IMR-90 (cell line): ENCODE data around the gene APEX1. TPM values are rescaled to one million over a fixed set of nuclear protein-coding genes. Genes with fewer than 3 reads are reported as not detected.

Experiments
- ATAC-seq: fragments of 200-7000 bp; cut with Tn5 transposase; 2 replicates; pipeline ENCODE4 v1.9.1; 2020; ENCODE audit warnings: low read depth, mild to moderate bottlenecking, moderate library complexity
- BruUV-seq: library from RNA; stranded (reverse); fragments of 400-500 nt; replicated peaks from 2 replicates; lab custom pipeline; 2021; lab: Mats Ljungman, UMichigan
- CTCF ChIA-PET: fragments of 300-600 bp; formaldehyde crosslinking; extraction: SDS; loops from one replicate; lab custom pipeline; 2021; ENCODE audit warnings: antibody characterized with exemption; lab: Yijun Ruan, JAX
- POLR2A ChIA-PET: fragments of 300-600 bp; sonication (Branson Sonifier 250); formaldehyde crosslinking; loops from one replicate; lab custom pipeline; 2022; ENCODE audit warnings: antibody characterized with exemption; ENCODE audit not compliant: unreplicated experiment; lab: Charles Lee
- DNase-seq: peaks from one replicate; pipeline ENCODE4 v3.0.0; 2013
- H2AFZ ChIP-seq: replicated peaks from 2 replicates; pipeline ENCODE3; 2013; ENCODE audit warnings: low read length, mild to moderate bottlenecking; ENCODE audit not compliant: poor library complexity
- H2AK5ac ChIP-seq: 2 replicates; pipeline ENCODE4 v1.6.1; 2013; ENCODE audit warnings: low read depth, low read length, inconsistent platforms
- H2AK9ac ChIP-seq: replicated peaks from 2 replicates; pipeline ENCODE3; 2013; ENCODE audit warnings: mild to moderate bottlenecking, low read depth, low read length, moderate library complexity; ENCODE audit not compliant: poor library complexity
- H2BK120ac ChIP-seq: 2 replicates; pipeline ENCODE4 v1.6.1; 2013; ENCODE audit warnings: low read depth, low read length, inconsistent platforms
- H2BK15ac ChIP-seq: 3 replicates; pipeline ENCODE4 v1.6.1; 2013; ENCODE audit warnings: low read depth, low read length, inconsistent platforms
- H2BK20ac ChIP-seq: 2 replicates; pipeline ENCODE4 v1.6.1; 2013; ENCODE audit warnings: low read depth, mild to moderate bottlenecking, inconsistent platforms, low read length, moderate library complexity
- H2BK5ac ChIP-seq: 2 replicates; pipeline ENCODE4 v1.6.1; 2013; ENCODE audit warnings: mild to moderate bottlenecking, low read depth, low read length, inconsistent platforms; ENCODE audit not compliant: poor library complexity, severe bottlenecking
- H3K14ac ChIP-seq: replicated peaks from 2 replicates; pipeline ENCODE4 v1.6.1; 2013; ENCODE audit warnings: low read depth, low read length, inconsistent platforms
- H3K18ac ChIP-seq: 2 replicates; pipeline ENCODE4 v1.6.1; 2013; ENCODE audit warnings: low read depth, low read length, control low read depth
- H3K23ac ChIP-seq: 2 replicates; pipeline ENCODE4 v1.6.1; 2013; ENCODE audit warnings: low read depth, low read length, inconsistent platforms
- H3K27ac ChIP-seq: 2 replicates; pipeline ENCODE4 v1.5.1; 2013; ENCODE audit warnings: mild to moderate bottlenecking, control low read depth, low read length; ENCODE audit not compliant: insufficient read depth
- H3K27me3 ChIP-seq: 2 replicates; pipeline ENCODE4 v1.6.1; 2013; ENCODE audit warnings: low read length; ENCODE audit not compliant: control insufficient read depth, insufficient read depth
- H3K36me3 ChIP-seq: 2 replicates; pipeline ENCODE4 v1.6.1; 2013; ENCODE audit warnings: low read length, mixed read lengths; ENCODE audit not compliant: control insufficient read depth, insufficient read depth
- H3K4ac ChIP-seq: 2 replicates; pipeline ENCODE4 v1.6.1; 2013; ENCODE audit warnings: low read depth, low read length, inconsistent platforms
- H3K4me1 ChIP-seq: 2 replicates; pipeline ENCODE4 v1.6.1; 2013; ENCODE audit warnings: low read length, mixed read lengths; ENCODE audit not compliant: control insufficient read depth, insufficient read depth
- H3K4me2 ChIP-seq: 2 replicates; pipeline ENCODE4 v1.6.1; 2013; ENCODE audit warnings: low read depth, mild to moderate bottlenecking, control low read depth, low read length, moderate library complexity
- H3K4me3 ChIP-seq: 2 replicates; pipeline ENCODE4 v1.5.1; 2013; ENCODE audit warnings: low read depth, mild to moderate bottlenecking, control low read depth, low read length, moderate library complexity; ENCODE audit not compliant: insufficient read depth
- H3K56ac ChIP-seq: 2 replicates; pipeline ENCODE4 v1.6.1; 2013; ENCODE audit warnings: low read length, inconsistent platforms; ENCODE audit not compliant: insufficient read depth; ENCODE audit errors: extremely low read depth
- H3K79me1 ChIP-seq, 2 experiments: 2 replicates each; pipeline ENCODE4 v1.6.1; 2013; ENCODE audit warnings: low read length in 2 of 2, inconsistent platforms in 1 of 2, low read depth in 1 of 2
- H3K9ac ChIP-seq: 2 replicates; pipeline ENCODE4 v1.6.1; 2013; ENCODE audit warnings: low read depth, low read length, control low read depth
- H3K9me1 ChIP-seq: 2 replicates; pipeline ENCODE4 v1.6.1; 2013; ENCODE audit warnings: low read length, inconsistent platforms; ENCODE audit not compliant: insufficient read depth
- H3K9me3 ChIP-seq: 2 replicates; pipeline ENCODE4 v1.6.1; 2013; ENCODE audit warnings: low read length; ENCODE audit not compliant: control insufficient read depth, insufficient read depth
- H4K20me1 ChIP-seq: 2 replicates; pipeline ENCODE4 v1.6.1; 2013; ENCODE audit warnings: low read length, inconsistent platforms; ENCODE audit not compliant: insufficient read depth
- H4K5ac ChIP-seq: 2 replicates; pipeline ENCODE4 v1.6.1; 2013; ENCODE audit warnings: mild to moderate bottlenecking, low read depth, low read length, control low read depth
- H4K8ac ChIP-seq, 2 experiments: 2 replicates each; pipeline ENCODE4 v1.6.1; 2013; ENCODE audit warnings: low read depth in 2 of 2, low read length in 2 of 2, control low read depth in 1 of 2, inconsistent platforms in 1 of 2
- H4K91ac ChIP-seq: 2 replicates; pipeline ENCODE4 v1.6.1; 2013; ENCODE audit warnings: low read depth, low read length, inconsistent platforms; ENCODE audit not compliant: insufficient read depth
- CHD1 ChIP-seq: IDR thresholded peaks from 2 replicates; pipeline ENCODE4 v1.6.1; 2012; ENCODE audit warnings: low read depth, low read length, improper control_type of control experiment
- FOS ChIP-seq: fragments of 150-350 bp; IDR thresholded peaks from 2 replicates; pipeline ENCODE4 v1.6.1; 2016; ENCODE audit warnings: low read depth, low read length
- WGBS, 2 experiments: methylation state at CpG; one replicate each; pipeline versions ENCODE4 v1.1.5 to v1.1.7; 2013; ENCODE audit warnings: missing lambda C conversion rate in 2 of 2; ENCODE audit not compliant: insufficient read length in 1 of 2; ENCODE audit errors: extremely low coverage in 2 of 2; 5-methylcytosine and 5-hydroxymethylcytosine counted together
- dilution Hi-C: fragments of 300-500 bp; cut with HindIII; formaldehyde crosslinking; loops from one replicate; pipeline ENCODE4 v1.14.3; 2018; ENCODE audit warnings: low sequenced_read_pairs; ENCODE audit not compliant: unreplicated experiment
- in situ Hi-C: fragments of 300-500 bp; cut with MboI; formaldehyde crosslinking; loops from 3 replicates; pipeline ENCODE4 v1.14.3; 2019; ENCODE audit warnings: low sequenced_read_pairs, inconsistent platforms, mixed read lengths
- intact Hi-C: fragments of 100-400 bp; cut with micrococcal nuclease; formaldehyde crosslinking; loops from 2 replicates; pipeline ENCODE4 v1.10.0; 2022
- polyA plus RNA-seq, 3 experiments: library from polyadenylated mRNA; depleted of rRNA; stranded (reverse); fragments of >200 nt; gene quantifications; 2 replicates each; pipeline ENCODE4 v1.2.3, GENCODE V29; 2012; ENCODE audit warnings: low replicate concordance in 1 of 3
- total RNA-seq: library from RNA; depleted of rRNA; stranded (reverse); fragments of >200 nt; gene quantifications from 2 replicates; pipeline ENCODE4 v1.2.3, GENCODE V29; 2012

APEX1 gene
- total and polyA plus RNA-seq, 2 of the 4 experiments (the other 2 are of a cell fraction) = 125 to 241 TPM

GRCh38 chr14:20427231-20428009 is 27.6 kb upstream of the APEX1 start:
- 80% methylated on average over 1 of the region's 5 CpGs; no CpG with 5 or more reads in 1 of the 2 experiments for WGBS, 2 experiments
- Histone ChIP-seq H2BK15ac (0 out of 3 replicates have a peak overlapping the region, but pooled peaks have one; percentile 4), H3K36me3 (no peaks in the 10 kb centered on the region), H3K9me3 (no peaks in the 10 kb centered on the region), H4K20me1 (no peaks in the 10 kb centered on the region), H3K4me2 (peak overlapping the region; percentile 77; the same call in 1 of the 2 replicates), H3K4me3 (no peak overlapping the region), H4K5ac (peak overlapping the region; percentile 1; the same call in 1 of the 2 replicates), H3K23ac (no peak overlapping the region), H3K18ac (no peak overlapping the region), H3K9me1 (no peaks in the 10 kb centered on the region), H3K9ac (no peak overlapping the region), H2BK120ac (no peak overlapping the region), H3K56ac (no peak overlapping the region), H2AK9ac (no peak overlapping the region), H3K27ac (no peak overlapping the region), H3K14ac (0 out of 2 replicates have a peak overlapping the region, but pooled peaks have one; percentile 72), H2AFZ (peak overlapping the region; percentile 60), H4K8ac (peak overlapping the region; percentile 30 to 83; a peak in 3 of 4 replicates), H3K79me1 (no peaks in the 10 kb centered on the region), H2AK5ac (no peak overlapping the region; the same call in 1 of the 2 replicates), H3K4me1 (0 out of 2 replicates have a peak, but pooled peaks cover 2% of the 10 kb centered on the region), H3K4ac (0 out of 2 replicates have a peak overlapping the region, but pooled peaks have one; percentile 51), H2BK5ac (no peak overlapping the region), H2BK20ac (no peak overlapping the region), H3K27me3 (peaks cover 1% of the 10 kb centered on the region; the same call in 1 of the 2 replicates), H4K91ac (0 out of 2 replicates have a peak overlapping the region, but pooled peaks have one; percentile 36)
- ChIA-PET POLR2A (no interaction called here), CTCF (interaction anchor here (0.6 kb wide), 1 partner anchor 85 kb away, joined by 3 read pairs; no protein-coding TSS in a partner anchor)
- in situ Hi-C loops (no loop called here), dilution Hi-C loops (no loop called here), intact Hi-C loops (no loop called here)
- TF ChIP-seq CHD1 (no peak), FOS (peak; percentile 34; the same call in 1 of the 2 replicates)
- peak; percentile 91 for ATAC-seq
- no TSS peak for BruUV-seq
- peak; percentile 71 for DNase-seq
